HG03045 (cell line): ENCODE data around the gene COPZ1.
"Not testable (repeated sequence)": the region's sequence is repeated elsewhere in the genome, so short reads cannot be mapped to it uniquely, and the experiment has no call there.

ENCODE experiments used
- ATAC-seq: cut with Tn5 transposase; IDR thresholded peaks from one replicate; pipeline ENCODE4 v1.9.1; 2021; ENCODE audit warnings: mild to moderate bottlenecking, moderate library complexity; ENCODE audit not compliant: unreplicated experiment

The COPZ1 gene

DNA sequence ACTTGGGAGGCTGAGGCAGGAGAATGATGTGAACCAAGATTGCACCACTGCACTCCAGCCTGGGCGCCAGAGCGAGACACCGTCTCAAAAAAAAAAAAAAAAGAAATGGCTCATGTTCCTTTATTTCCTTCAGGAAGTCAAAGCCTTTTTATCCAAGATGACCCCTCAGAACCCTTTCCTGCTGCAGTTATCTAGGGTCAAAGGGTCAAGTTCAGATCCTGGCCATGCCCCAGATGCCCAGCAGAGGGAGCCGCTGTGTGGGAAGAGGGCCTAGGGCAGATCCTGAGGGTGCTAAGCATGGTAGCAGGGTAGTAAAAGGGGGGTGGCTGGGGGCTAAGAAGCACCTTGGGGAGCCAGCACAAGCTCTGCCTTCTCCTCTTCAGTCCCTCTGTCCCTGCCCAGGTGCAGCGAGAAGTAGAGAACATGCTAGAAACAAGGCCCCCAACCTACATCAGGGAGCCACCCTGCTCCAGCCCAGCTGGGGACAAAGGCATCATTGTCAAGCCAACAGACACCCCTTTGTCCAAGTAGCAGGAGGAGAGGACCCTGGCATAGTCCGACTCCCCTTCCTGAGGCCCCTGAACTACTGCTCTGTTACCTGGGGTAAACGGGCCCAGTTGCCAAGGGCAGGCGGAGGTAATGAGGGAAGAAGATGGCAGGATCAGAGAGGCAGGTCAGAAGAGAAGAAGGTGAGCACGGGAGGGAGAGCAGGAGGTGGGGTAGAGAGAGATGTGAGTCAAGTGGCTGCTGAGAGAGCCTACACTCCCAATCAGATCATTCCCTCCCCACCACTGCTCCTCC is 30.6 kb upstream of the COPZ1 start:
- ATAC-seq: no peak

DNA sequence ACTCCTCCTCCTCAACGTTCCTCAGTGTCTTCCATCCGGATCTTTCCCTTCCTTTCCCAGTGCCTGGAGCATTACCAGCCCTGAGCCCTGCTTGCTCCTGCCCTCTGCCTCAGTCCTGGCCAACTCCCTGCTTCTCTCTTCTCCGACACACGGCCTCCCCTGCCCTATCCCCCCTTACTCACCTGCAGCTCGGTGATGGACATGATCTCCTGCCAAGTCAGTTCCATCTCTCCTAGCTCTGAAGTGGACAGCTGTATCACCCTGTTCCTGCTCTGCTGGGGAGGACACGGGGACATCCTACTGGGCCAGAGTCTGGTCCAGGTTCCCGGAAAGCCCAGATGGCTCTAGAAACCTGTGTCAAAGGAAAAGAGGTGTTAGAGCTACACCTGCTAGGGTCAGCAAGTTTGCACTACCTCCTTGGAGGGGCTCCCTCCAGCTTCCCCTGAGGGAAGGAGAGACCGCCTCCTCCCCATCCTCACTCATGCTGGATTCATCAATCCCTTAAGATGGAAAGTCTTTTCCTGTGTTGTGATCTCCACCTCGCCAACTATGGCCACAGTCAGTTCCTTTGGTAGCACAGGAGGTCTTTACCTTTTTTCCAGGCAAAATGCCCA is 29.9 kb upstream of the COPZ1 start:
- no peak for ATAC-seq

DNA sequence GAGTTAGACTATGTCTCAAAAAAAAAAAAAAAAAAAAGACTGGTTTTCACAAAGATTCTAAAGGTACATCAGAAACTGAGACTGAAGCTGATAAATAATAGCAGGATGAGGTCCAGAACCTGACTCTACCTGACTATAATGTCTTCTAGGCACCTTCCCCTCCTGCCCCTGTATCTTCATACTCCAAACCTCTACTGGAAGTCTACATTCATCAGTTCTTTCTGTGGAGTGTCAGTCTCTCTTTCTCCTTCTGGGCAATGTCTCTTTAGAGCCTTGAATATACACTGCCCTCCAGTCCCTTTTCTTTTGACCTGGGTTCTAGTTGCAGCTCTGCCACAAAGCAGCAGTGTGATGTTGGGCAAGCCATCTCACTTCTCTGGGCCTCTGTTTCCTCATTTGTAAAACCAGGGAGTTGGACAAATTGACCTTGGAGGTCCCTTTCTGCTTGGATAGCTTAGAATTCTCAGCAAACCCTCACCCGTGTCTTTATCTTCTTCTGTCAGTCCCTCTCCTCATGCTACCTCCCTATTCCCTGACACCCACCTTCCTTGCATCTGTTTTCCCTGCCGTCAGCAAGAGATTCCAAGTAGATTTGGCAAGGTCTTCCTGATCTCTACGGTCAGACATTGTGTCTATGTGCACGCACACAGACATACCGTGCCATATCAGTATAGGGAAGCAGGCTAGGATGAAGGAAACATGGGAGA is 28.4 kb upstream of the COPZ1 start:
- no peak for ATAC-seq

DNA sequence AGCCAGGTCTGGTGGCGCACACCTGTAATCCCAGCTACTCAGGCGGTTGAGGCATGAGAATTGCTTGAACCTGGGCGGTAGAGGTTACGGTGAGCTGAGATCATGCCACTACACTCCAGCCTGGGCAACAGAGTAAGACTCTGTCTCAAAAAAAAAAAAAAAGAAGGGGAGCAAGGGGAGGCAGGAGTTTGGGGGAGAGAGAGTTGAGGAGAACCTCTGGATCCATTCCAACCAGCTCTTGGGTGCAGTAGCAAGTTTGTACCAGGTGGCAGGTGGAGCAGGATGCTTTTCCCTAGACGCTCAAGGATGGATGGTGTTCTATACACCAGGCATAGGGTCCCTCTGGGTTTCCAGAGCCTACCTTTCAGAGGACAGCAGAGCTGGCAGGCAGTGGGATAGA is 26.0 kb upstream of the COPZ1 start:
- ATAC-seq: no peak

DNA sequence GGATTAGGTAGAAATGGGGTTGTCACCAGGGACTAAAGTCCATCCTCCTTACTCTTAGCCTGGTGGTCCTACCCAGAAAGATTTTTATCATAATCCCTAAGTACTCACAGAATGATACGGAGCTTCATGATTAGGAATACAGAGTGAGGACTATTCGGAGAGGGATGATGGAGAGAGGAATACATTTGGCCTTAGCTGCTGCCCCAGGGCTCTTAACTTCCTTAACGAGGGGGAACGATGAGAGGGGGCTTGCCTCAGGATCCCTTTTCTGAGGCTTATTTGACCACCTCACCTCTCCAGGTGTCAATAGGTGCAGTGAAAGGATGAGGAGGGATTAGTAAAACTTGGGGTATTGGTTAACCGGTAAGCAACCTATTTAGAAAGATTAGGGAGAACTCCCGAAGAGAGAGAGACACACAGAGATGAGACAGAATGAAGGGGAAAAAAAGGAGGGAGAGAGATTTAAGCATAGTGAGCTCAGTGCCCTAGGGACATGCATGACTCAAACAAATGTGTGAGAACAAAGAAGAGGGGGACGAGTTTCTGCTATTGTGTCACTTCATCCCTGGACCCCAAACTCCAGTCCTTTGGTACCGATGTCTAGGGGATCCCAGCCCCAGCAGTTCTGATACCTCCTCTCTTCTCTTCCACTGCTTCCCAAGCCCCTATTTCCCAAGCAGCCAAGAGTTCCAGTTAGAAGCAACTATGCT is 25.3 kb upstream of the COPZ1 start:
- ATAC-seq: no peak

DNA sequence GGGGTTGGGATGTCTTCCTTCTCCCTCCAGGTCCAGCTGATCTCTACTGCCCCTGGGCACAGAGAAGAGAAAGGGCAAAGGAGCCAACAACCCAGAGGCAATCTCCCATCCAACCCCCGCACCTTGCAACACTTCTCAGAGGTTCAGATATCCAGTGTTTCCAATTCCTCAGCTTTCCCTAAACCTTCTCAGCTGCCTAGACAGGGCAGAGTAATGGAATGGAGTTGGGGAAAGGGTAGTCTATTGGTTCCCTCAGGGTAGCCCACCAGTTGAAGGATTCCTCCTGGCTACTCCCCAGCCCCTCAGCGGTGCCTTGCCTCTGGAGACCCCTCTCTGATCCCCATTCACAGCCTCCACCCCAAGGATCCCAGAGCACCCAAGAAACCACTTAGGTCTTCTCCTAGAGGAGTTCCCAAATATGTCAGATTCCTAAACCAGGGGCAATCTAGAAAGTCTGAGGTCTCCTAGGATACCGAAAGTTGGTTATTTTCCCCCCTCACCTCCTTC is 24.7 kb upstream of the COPZ1 start:
- ATAC-seq: no peak

- ATAC-seq: no peak
Measured at GRCh38 chr12:54300732-54301427, 24.1 kb upstream of the COPZ1 start, which contains the start of gene NFE2. Gene NFE2 (minus strand): TSS chr12:54301015. CDS start chr12:54295248, 5,767 bp downstream.

- no peak for ATAC-seq
Measured at GRCh38 chr12:54301428-54302048, 23.4 kb upstream of the COPZ1 start.

- ATAC-seq: no peak
Measured at GRCh38 chr12:54303640-54304039, 21.3 kb upstream of the COPZ1 start.

- no peak for ATAC-seq
Measured at GRCh38 chr12:54304187-54304810, 20.6 kb upstream of the COPZ1 start.

- no peak for ATAC-seq
Measured at GRCh38 chr12:54306925-54307741, 17.8 kb upstream of the COPZ1 start.

DNA sequence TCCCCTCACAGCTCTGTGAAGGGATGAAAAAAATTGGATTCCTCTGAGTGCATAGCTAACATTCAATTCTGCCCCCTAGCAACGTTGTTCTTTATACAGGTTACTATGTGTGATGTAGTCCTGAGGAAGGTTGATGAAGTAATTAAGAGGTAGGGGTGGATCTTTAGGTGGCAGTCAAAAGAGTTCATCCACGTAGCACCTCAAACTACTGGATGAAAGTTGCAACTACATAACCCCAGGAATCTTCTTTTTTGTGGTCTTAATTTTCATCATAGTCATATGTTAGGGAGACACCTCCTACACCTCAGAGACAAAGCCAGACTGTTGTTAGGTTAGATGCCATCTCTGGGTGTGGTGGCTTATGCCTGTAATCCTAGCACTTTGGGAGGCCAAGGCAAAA is 13.9 kb upstream of the COPZ1 start:
- no peak for ATAC-seq

GRCh38 chr12:54312309-54312708 is 12.6 kb upstream of the COPZ1 start:
- not testable (repeated sequence) for ATAC-seq

GRCh38 chr12:54321363-54321762 is 3.6 kb upstream of the COPZ1 start:
- ATAC-seq: no peak

GRCh38 chr12:54325442-54326109 is 645 bp downstream of the COPZ1 start:
- not testable (repeated sequence) for ATAC-seq

- ATAC-seq: no peak
Measured at GRCh38 chr12:54328595-54329337, 3.8 kb downstream of the COPZ1 start.

GRCh38 chr12:54329759-54330158 is 4.8 kb downstream of the COPZ1 start:
- no peak for ATAC-seq
